GM13977 (cell line): ENCODE results near the gene GRIPAP1.
A peak's percentile ranks its signal among the peaks of the same experiment; 100 is the strongest.

Experiments used
- DNase-seq: peaks from one replicate; pipeline ENCODE4 v3.0.0; 2012; ENCODE audit warnings: low spot score
- CTCF ChIP-seq: IDR thresholded peaks from 2 replicates; pipeline ENCODE4 v1.5.1; 2012; ENCODE audit warnings: mild to moderate bottlenecking, control low read depth; ENCODE audit not compliant: insufficient read depth; ENCODE audit errors: extremely low read depth, missing control alignments
- in situ Hi-C: fragments of 300-500 bp; cut with MboI; formaldehyde crosslinking; loops from one replicate; pipeline ENCODE4 v1.12.0; 2022; ENCODE audit warnings: low sequenced_read_pairs, low pct_unique_long_range_greater_than_20kb, mixed read lengths, inconsistent platforms; ENCODE audit not compliant: unreplicated experiment

GRIPAP1 gene

GRCh38 chrX:49003696-49004095, 1.6 kb upstream of the GRIPAP1 start:
- in situ Hi-C loops, result no loop called here
- no peak for TF ChIP-seq CTCF
- DNase-seq, result no peak

GRCh38 chrX:49001521-49002090, 458 bp downstream of the GRIPAP1 start:
- in situ Hi-C loops, result no loop called here
- DNase-seq, result peak; percentile 37
- TF ChIP-seq CTCF, result no peak

- in situ Hi-C loops, result no loop called here
- TF ChIP-seq CTCF, result no peak
- no peak for DNase-seq
Measured at GRCh38 chrX:49000636-49001035, 1.4 kb downstream of the GRIPAP1 start.

GRCh38 chrX:48999030-48999429, 3.0 kb downstream of the GRIPAP1 start:
- no peak for DNase-seq
- in situ Hi-C loops, result no loop called here
- TF ChIP-seq CTCF, result no peak

- no peak for DNase-seq
- in situ Hi-C loops, result no loop called here
- no peak for TF ChIP-seq CTCF
Measured at GRCh38 chrX:48998391-48998790, 3.7 kb downstream of the GRIPAP1 start.

GRCh38 chrX:48997865-48998264, 4.2 kb downstream of the GRIPAP1 start:
- TF ChIP-seq CTCF, result no peak
- no peak for DNase-seq
- in situ Hi-C loops, result no loop called here

- no peak for TF ChIP-seq CTCF
- DNase-seq, result no peak
- in situ Hi-C loops, result no loop called here
Measured at GRCh38 chrX:48997455-48997854, 4.6 kb downstream of the GRIPAP1 start.
